ENCODE measurements around the gene RGS12.

RGS12 gene

GRCh38 chr4:3332498-3332897 lies 39.7 kb downstream of the RGS12 start:
- DNase-seq (ENCODE audit: low read depth), result no peak

DNA sequence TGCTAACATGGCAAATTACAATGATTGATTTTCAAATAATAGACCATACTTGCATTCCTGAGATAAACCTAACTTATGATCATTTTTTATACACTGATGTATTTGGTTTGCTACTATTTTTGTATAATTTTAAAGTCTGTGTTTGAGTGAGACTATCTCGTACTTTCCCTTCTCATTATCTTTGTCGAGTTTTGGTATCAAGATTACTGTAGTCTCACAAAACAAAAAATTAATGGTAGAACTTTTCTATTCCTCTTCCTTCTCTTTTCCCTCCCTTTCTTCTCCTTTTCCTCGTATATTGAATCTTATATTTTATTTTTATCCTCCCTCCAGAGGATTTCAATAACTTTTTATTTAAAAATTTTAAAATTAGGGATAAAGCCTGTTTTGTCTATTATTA lies 41.5 kb downstream of the RGS12 start:
- no peak for DNase-seq (ENCODE audit: low read depth)

GRCh38 chr4:3335385-3335784 lies 42.6 kb downstream of the RGS12 start:
- no peak for DNase-seq (ENCODE audit: low read depth)

GRCh38 chr4:3335982-3336381 lies 43.2 kb downstream of the RGS12 start:
- DNase-seq (ENCODE audit: low read depth), result no peak

- no peak for DNase-seq (ENCODE audit: low read depth)
These were observed 43.8 kb downstream of the RGS12 start for GRCh38 chr4:3336382-3337356.

GRCh38 chr4:3337357-3337732 lies 44.5 kb downstream of the RGS12 start:
- no peak for DNase-seq (ENCODE audit: low read depth)

GRCh38 chr4:3337811-3338210 lies 45.0 kb downstream of the RGS12 start:
- no peak for DNase-seq (ENCODE audit: low read depth)

DNA sequence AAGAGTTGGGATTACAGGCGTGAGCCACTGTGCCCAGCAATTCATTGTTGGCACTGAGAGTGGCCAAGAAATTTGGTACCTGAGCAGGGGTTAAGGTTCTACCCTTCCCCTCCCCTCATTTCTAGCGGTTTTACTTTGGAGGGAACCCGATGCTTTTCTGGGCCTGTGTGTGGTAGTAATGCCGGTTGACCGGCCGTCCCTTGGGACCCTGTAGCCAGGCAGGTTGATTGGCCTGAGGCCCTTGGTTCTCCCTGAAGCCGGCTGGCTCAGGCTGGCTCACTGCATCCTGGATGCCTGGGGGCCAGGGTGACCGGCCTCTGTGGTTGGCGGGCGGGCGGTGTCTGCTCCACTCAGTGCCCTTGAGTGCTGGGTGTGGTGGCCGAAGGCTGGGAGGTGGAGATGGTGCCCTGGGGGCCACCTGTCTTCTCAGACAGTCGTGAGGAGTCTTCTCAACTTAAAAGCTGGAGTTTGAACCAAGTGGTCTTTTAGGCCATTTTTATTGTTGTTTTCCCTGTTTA lies 45.6 kb downstream of the RGS12 start:
- no peak for DNase-seq (ENCODE audit: low read depth)

DNA sequence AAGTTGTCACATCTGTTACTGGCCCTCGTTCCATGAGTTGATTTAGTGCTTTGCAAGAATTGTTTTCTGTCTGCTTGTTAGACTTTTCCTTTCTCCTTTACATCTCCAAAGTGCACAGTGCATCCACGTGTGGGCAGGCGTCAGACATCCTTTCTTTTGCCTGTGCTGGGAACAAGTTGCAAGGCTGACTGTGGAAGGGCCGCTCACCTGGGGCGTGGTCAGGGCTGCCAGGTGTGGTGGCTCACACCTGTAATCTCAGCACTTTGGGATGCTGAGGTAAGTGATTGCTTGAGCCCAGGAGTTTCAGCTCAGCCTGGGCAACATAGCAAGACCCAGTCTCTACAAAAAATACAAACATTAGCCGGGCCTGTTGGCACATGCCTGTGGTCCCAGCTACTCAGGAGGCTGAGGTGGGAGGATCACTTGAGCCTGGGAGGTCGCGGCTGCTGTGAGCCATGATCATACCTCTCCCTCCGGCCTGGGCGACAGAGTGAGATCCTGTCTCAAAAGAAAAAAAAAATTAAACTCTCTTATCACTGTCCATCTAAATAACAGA lies 46.2 kb downstream of the RGS12 start:
- no peak for DNase-seq (ENCODE audit: low read depth)

GRCh38 chr4:3339577-3339976 lies 46.8 kb downstream of the RGS12 start:
- DNase-seq (ENCODE audit: low read depth), result no peak

- DNase-seq (ENCODE audit: low read depth), result no peak
These were observed 47.3 kb downstream of the RGS12 start for GRCh38 chr4:3340038-3340699.

GRCh38 chr4:3340700-3341083 lies 47.9 kb downstream of the RGS12 start:
- DNase-seq (ENCODE audit: low read depth), result no peak

GRCh38 chr4:3341760-3342159 lies 48.9 kb downstream of the RGS12 start:
- no peak for DNase-seq (ENCODE audit: low read depth)

DNA sequence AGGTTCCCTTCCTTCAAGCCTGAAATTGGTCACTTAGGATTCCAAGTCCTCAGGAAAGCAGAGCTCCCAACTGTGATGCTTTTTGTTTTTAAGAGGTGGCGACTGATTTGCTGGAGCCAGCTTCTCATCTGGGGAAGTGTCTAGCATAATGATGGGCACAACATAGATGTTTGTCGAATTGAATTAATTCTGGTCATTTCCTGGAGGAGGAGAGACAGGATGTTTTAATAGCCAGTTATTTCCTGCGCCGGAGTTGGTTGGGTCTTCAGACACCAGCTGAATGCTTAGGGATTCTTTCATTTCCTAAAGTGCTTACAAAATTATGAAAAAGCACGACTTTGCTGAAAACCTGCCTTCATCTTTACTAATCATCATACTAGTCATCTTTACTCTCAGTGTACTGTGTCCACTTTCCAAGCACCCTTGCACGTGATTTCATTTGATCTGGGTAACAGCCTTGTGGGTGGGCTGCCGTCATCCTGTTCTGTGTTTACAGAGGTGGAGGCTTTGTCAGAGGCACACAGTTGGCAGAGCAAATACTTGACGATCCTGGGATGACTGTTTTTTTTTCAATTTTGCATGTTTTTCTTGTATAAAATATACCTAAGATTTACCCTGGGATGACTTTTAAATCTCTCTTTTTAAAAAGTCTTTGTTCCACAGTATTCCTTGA lies 49.5 kb downstream of the RGS12 start:
- DNase-seq (ENCODE audit: low read depth), result no peak

Data from T follicular helper cell (primary cell).